Neuronal stem cell (in vitro differentiated cells): ENCODE data around the gene USP31.

ENCODE experiments used
- DNase-seq: peaks from one replicate; pipeline ENCODE4 v3.0.0-alpha.2; 2013; ENCODE audit warnings: low spot score
- H2AFZ ChIP-seq: one replicate; pipeline ENCODE4 v1.6.1; 2013; ENCODE audit warnings: mild to moderate bottlenecking, low read length, inconsistent platforms
- H2AK5ac ChIP-seq: 2 replicates; pipeline ENCODE4 v1.6.1; 2013; ENCODE audit warnings: low read depth, mild to moderate bottlenecking, inconsistent platforms, low read length, moderate library complexity, mixed read lengths
- H2BK120ac ChIP-seq: 2 replicates; pipeline ENCODE4 v1.6.1; 2013; ENCODE audit warnings: low read depth, mild to moderate bottlenecking, inconsistent platforms, low read length, moderate library complexity, mixed read lengths
- H2BK12ac ChIP-seq: one replicate; pipeline ENCODE4 v1.6.1; 2013; ENCODE audit warnings: low read length, inconsistent platforms
- H2BK15ac ChIP-seq: 2 replicates; pipeline ENCODE4 v1.6.1; 2013; ENCODE audit warnings: mild to moderate bottlenecking, low read length, inconsistent platforms, mixed read lengths
- H2BK5ac ChIP-seq: one replicate; pipeline ENCODE4 v1.6.1; 2013; ENCODE audit warnings: inconsistent platforms, mild to moderate bottlenecking, low read length, moderate library complexity
- H3K14ac ChIP-seq: one replicate; pipeline ENCODE4 v1.6.1; 2013; ENCODE audit warnings: low read length, inconsistent platforms
- H3K18ac ChIP-seq: 2 replicates; pipeline ENCODE4 v1.6.1; 2013; ENCODE audit warnings: low read length, inconsistent platforms
- H3K23ac ChIP-seq: 2 replicates; pipeline ENCODE4 v1.6.1; 2013; ENCODE audit warnings: low read depth, mild to moderate bottlenecking, mixed read lengths, low read length, inconsistent platforms; ENCODE audit not compliant: poor library complexity
- H3K27ac ChIP-seq: replicated peaks from 3 replicates; pipeline ENCODE4 v1.5.1; 2013; ENCODE audit warnings: low read length, inconsistent platforms
- H3K27me3 ChIP-seq, 3 experiments: 2 replicates each; pipeline ENCODE4 v1.6.1; 2013; ENCODE audit warnings: low read length in 3 of 3, mild to moderate bottlenecking in 2 of 3, inconsistent platforms in 1 of 3, low read depth in 1 of 3, mixed read lengths in 1 of 3, moderate library complexity in 1 of 3; ENCODE audit not compliant: control insufficient read depth in 3 of 3, insufficient read depth in 3 of 3
- H3K36me3 ChIP-seq, 2 donors: replicated peaks in 1 of 2; 2 replicates each; pipeline ENCODE4 v1.6.1; 2013; ENCODE audit warnings: low read length in 2 of 2; ENCODE audit not compliant: control insufficient read depth in 2 of 2, insufficient read depth in 2 of 2
- H3K4ac ChIP-seq: 2 replicates; pipeline ENCODE4 v1.6.1; 2013; ENCODE audit warnings: inconsistent platforms, mild to moderate bottlenecking, low read length, moderate library complexity
- H3K4me1 ChIP-seq, 2 donors: 1 replicate in 1 of 2; 2 replicates in 1 of 2; pipeline ENCODE4 v1.6.1; 2013; ENCODE audit warnings: low read length in 2 of 2, low read depth in 1 of 2; ENCODE audit not compliant: control insufficient read depth in 2 of 2, insufficient read depth in 1 of 2
- H3K4me2 ChIP-seq: one replicate; pipeline ENCODE4 v1.6.1; 2013; ENCODE audit warnings: mild to moderate bottlenecking, low read length, inconsistent platforms; ENCODE audit not compliant: insufficient read depth, poor library complexity, severe bottlenecking
- H3K4me3 ChIP-seq, 2 donors: 2 replicates each; pipeline ENCODE4 v1.5.1; 2013; ENCODE audit warnings: low read length in 2 of 2, mild to moderate bottlenecking in 2 of 2, inconsistent platforms in 1 of 2, moderate library complexity in 1 of 2
- H3K79me1 ChIP-seq: one replicate; pipeline ENCODE4 v1.6.1; 2013; ENCODE audit warnings: low read depth, mild to moderate bottlenecking, inconsistent platforms, low read length, moderate library complexity
- H3K9ac ChIP-seq: one replicate; pipeline ENCODE4 v1.6.1; 2013; ENCODE audit warnings: mild to moderate bottlenecking, low read depth, low read length, inconsistent platforms; ENCODE audit not compliant: poor library complexity
- H3K9me3 ChIP-seq, 2 donors: replicated peaks in 1 of 2; 2 replicates each; pipeline versions ENCODE3 to v1.6.1; 2013; ENCODE audit warnings: low read length in 2 of 2, mild to moderate bottlenecking in 2 of 2, inconsistent platforms in 1 of 2, low read depth in 1 of 2, mixed read lengths in 1 of 2, moderate library complexity in 1 of 2; ENCODE audit not compliant: control insufficient read depth in 2 of 2, insufficient read depth in 1 of 2
- H4K8ac ChIP-seq: one replicate; pipeline ENCODE4 v1.6.1; 2013; ENCODE audit warnings: low read depth, mild to moderate bottlenecking, inconsistent platforms, low read length, moderate library complexity
- H4K91ac ChIP-seq: one replicate; pipeline ENCODE4 v1.6.1; 2013; ENCODE audit warnings: low read length, low read depth, mild to moderate bottlenecking, inconsistent platforms; ENCODE audit not compliant: poor library complexity
- WGBS, 2 donors: extraction: QIAGEN DNeasy Blood & Tissue Kit; methylation state at CpG; one replicate each; pipeline ENCODE4 v1.1.7; 2013; ENCODE audit warnings: missing lambda C conversion rate in 2 of 2, mixed read lengths in 1 of 2; ENCODE audit not compliant: insufficient read length in 2 of 2, insufficient replicate concordance in 1 of 2; ENCODE audit errors: extremely low coverage in 2 of 2; 5-methylcytosine and 5-hydroxymethylcytosine counted together

The USP31 gene

DNA sequence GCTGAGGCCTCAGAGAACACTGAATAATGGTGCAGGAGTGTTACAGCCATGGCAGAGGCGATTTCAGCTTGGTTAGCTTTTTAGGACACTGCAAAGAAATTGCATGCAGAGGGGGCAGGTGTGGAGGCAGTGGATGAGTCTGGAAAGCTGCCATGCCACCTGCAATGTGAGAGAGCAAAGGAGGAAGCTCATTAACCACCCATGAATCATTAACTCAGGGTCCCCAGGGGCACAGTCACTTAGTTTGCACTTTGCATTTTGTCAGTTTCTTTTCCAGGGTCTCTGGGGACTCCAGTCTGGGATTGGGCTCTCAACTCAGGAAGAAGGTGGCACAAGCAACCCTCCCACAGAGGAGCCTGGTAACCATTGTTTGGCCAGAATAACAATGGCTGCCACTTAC lies 132.9 kb downstream of the USP31 start:
- Histone ChIP-seq H3K18ac (no peak overlapping the region), H3K9me3 (no peaks in the 10 kb centered on the region), H3K79me1 (no peaks in the 10 kb centered on the region), H3K36me3 (no peaks in the 10 kb centered on the region), H2AFZ (no peak overlapping the region), H3K14ac (no peak overlapping the region), H2BK5ac (no peak overlapping the region), H3K9ac (no peak overlapping the region), H3K4me3 (peak overlapping the region in 1 of 2 donors; percentile 18), H3K4me2 (no peak overlapping the region), H4K8ac (no peak overlapping the region), H3K4ac (no peak overlapping the region), H3K23ac (no peak overlapping the region), H2BK12ac (no peak overlapping the region), H2BK120ac (no peak overlapping the region), H2BK15ac (no peak overlapping the region), H3K27me3 (peaks cover 0 to 5% (median 0%) of the 10 kb centered on the region in 3 experiments), H2AK5ac (no peak overlapping the region), H3K27ac (no peak overlapping the region), H4K91ac (no peak overlapping the region), H3K4me1 (no peaks in the 10 kb centered on the region)
- WGBS, 2 donors, result no CpG with 5 or more reads among the region's 1 CpG
- no peak for DNase-seq

- no peak overlapping the region for H2AFZ ChIP-seq
- WGBS, 2 donors, result no CpG with 5 or more reads among the region's 2 CpGs
- H3K18ac ChIP-seq, result no peak overlapping the region
- H2BK15ac ChIP-seq, result no peak overlapping the region
- H2AK5ac ChIP-seq, result no peak overlapping the region
- H4K91ac ChIP-seq, result no peak overlapping the region
- H3K23ac ChIP-seq, result no peak overlapping the region
- no peak overlapping the region for H3K4me3 ChIP-seq
- H3K4me1 ChIP-seq, result no peaks in the 10 kb centered on the region
- no peaks in the 10 kb centered on the region for H3K79me1 ChIP-seq
- H2BK5ac ChIP-seq, result no peak overlapping the region
- H2BK12ac ChIP-seq, result no peak overlapping the region
- H3K27me3 ChIP-seq, result peaks cover 0 to 5% (median 0%) of the 10 kb centered on the region in 3 experiments
- H2BK120ac ChIP-seq, result no peak overlapping the region
- no peak overlapping the region for H3K27ac ChIP-seq
- no peak overlapping the region for H3K4me2 ChIP-seq
- H3K4ac ChIP-seq, result no peak overlapping the region
- no peak for DNase-seq
- H3K9ac ChIP-seq, result no peak overlapping the region
- H3K14ac ChIP-seq, result no peak overlapping the region
- no peaks in the 10 kb centered on the region for H3K36me3 ChIP-seq
- no peaks in the 10 kb centered on the region for H3K9me3 ChIP-seq
- H4K8ac ChIP-seq, result no peak overlapping the region
These were observed 133.7 kb downstream of the USP31 start for GRCh38 chr16:23015580-23015979.

DNA sequence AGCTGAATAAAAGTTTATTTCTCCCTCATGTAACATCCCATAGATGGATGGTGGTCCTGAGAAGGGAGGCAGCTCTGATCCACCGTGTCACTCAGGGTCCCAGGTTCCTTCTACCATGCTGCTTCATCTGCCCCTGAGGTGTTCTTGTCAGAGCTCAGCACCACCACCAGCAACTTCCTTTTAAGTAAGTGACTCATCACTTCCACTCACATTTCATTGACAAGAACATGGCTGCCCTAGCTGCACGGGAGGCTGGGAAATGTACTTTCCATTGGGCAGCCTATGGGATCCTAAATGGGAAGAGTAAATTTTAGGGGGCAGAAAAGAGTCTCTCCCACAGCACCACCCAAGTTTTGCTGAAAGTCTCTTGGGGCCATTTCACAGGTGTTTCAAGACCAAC lies 134.7 kb downstream of the USP31 start:
- Histone ChIP-seq H3K14ac (no peak overlapping the region), H3K27me3 (peaks cover 0 to 5% (median 0%) of the 10 kb centered on the region in 3 experiments), H3K9ac (no peak overlapping the region), H2BK120ac (no peak overlapping the region), H3K18ac (no peak overlapping the region), H3K4ac (no peak overlapping the region), H3K36me3 (no peaks in the 10 kb centered on the region), H3K4me1 (no peaks in the 10 kb centered on the region), H3K9me3 (no peaks in the 10 kb centered on the region), H2BK5ac (no peak overlapping the region), H3K23ac (no peak overlapping the region), H4K8ac (no peak overlapping the region), H3K27ac (no peak overlapping the region), H4K91ac (no peak overlapping the region), H3K79me1 (no peaks in the 10 kb centered on the region), H3K4me3 (no peak overlapping the region), H2AFZ (no peak overlapping the region), H2BK12ac (no peak overlapping the region), H2BK15ac (no peak overlapping the region), H2AK5ac (no peak overlapping the region), H3K4me2 (no peak overlapping the region)
- DNase-seq, result no peak
- no CpG with 5 or more reads among the region's 2 CpGs for WGBS, 2 donors
